KOPT-K1 (cell line): ENCODE measurements around the gene OPN1LW.
"Not testable (repeated sequence)": the region's sequence is repeated elsewhere in the genome, so short reads cannot be mapped to it uniquely, and the experiment has no call there.

Experiments used
- H3K27ac ChIP-seq: fragments of 200-600 bp; sonication (generic); 2 replicates; pipeline ENCODE4 v1.5.1; 2016; ENCODE audit warnings: antibody characterized with exemption, mild to moderate bottlenecking, low read depth, low read length; ENCODE audit not compliant: poor library complexity, severe bottlenecking
- H3K36me3 ChIP-seq: fragments of 200-600 bp; sonication (generic); 2 replicates; pipeline ENCODE4 v1.5.1; 2017; ENCODE audit warnings: antibody characterized with exemption, mild to moderate bottlenecking, low read length, moderate library complexity; ENCODE audit not compliant: insufficient read depth
- H3K9me3 ChIP-seq: fragments of 200-600 bp; sonication (generic); 2 replicates; pipeline ENCODE4 v1.5.1; 2017; ENCODE audit warnings: antibody characterized with exemption, low read length, mild to moderate bottlenecking; ENCODE audit not compliant: insufficient read depth, poor library complexity, severe bottlenecking

OPN1LW gene

DNA sequence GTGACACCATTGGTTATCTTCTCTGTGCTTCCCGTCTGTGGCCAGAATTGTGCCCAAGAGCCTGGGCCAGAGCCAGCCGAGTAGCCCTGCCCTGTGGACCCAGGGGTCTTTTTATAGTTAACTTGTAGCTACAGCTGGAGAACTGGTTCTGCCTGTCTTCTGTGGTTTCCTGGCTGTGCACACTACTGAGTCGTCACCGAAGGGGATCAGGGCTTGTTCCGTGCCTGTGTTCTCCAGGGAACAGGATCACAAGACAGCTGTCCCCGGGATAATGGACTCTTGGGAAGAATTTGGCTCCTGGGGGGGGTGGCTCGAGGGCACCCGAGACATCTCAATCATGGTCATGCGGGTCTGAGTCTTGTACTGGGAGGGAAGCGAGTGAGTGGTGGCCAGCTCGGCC, 22.1 kb upstream of the OPN1LW start:
- H3K27ac ChIP-seq = no peak overlapping the region
- no peaks in the 10 kb centered on the region for H3K36me3 ChIP-seq
- no peaks in the 10 kb centered on the region for H3K9me3 ChIP-seq

DNA sequence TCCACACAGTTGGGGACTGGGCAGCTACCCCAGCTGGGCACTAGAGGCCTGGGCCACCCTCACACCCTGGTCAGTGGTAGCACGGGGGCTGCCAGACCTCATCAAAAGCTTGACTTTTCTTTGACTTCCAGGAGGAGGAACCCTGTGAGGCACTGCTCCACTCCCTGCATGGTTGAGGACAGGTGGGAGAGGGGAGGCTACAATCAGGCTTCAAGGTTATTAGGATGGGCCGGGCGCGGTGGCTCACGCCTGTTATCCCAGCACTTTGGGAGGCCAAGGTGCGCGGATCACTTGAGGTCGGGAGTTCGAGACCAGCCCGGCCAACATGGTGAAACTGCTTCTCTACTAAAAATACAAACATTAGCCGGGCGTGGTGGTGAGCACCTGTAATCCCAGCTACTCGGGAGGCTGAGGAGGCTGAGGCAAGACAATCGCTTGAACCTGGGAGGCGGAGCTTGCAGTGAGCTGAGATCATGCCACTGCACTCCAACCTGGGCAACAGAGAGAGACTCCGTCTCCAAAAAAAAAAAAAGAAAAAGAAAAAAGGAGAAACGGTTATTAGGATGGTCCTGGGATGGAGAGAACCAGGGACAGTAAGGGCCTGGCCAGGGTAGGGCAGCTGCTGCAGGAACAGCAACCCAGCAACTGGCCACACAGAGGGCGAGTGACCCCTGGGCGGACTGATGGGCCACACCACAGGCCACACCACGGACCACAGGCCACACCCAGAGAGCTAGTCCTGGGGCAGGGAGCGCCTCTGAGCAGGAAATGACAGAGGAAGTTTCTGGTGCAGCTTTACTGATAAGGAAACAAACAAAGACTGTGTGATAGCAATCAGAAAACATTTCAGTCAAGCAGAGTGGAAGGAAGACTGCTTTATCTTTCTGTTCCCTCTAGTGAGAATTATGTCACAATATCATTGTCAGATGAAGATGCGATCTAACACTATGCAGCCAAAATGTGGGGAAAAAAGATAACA, 20.5 kb upstream of the OPN1LW start:
- Histone ChIP-seq H3K9me3 (no peaks in the 10 kb centered on the region), H3K27ac (peak overlapping the region; percentile 9)

DNA sequence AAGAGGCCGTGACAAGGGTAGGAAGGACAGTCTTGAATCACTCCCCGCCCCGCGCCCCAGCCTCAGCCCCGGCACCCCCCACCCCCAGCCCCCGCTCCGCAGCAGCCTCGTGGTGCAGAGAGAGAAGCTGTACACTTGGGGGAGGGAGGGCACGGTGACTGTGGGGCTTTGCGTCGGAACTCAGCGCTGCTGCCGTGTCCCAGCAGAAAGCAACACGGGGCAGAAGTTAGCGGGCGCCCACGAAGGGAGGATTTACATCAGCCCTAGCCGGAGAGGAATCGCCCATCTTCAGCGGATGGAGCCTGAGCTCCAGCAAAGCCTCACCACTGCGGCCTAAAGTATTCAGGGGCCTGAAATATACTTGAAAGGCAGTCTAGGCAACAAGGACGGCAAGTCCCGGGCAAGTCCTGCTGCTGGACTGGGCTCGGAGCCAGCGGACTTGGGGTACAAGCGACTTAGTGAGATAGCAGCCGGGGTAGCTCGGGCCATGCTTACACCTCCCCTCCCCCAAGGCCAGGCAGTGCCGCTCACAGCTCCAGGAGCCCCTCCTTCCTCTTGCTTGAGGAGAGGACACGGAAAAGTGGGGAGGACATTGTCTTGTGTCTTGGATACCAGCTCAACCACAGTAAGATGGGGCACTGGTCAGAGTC, 18.5 kb upstream of the OPN1LW start:
- H3K36me3 ChIP-seq = no peaks in the 10 kb centered on the region
- H3K27ac ChIP-seq = no peak overlapping the region
- no peaks in the 10 kb centered on the region for H3K9me3 ChIP-seq

More for the DNA sequence above, 20.5 kb upstream of the OPN1LW start:
- no peaks in the 10 kb centered on the region for H3K36me3 ChIP-seq

DNA sequence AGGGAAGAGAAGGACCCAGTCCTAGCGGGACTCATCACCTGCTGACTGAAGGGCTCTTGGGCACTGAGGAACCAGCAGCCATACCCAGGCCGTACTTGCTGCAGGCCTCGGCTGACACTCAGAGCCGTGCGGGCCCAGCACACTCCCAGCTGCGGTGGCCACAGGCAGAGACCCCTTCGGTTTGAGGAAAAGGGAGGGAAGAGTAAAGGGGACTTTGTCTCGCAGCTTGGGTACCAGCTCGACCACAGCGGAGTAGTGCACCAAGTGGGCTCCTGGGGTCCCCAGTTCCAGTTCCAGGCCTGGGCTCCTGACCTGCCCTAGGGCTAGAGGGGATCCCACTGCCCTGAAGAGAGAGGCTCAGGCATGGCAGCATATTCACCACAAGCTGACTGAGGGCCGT, 17.9 kb upstream of the OPN1LW start:
- no peaks in the 10 kb centered on the region for H3K36me3 ChIP-seq
- no peaks in the 10 kb centered on the region for H3K9me3 ChIP-seq
- H3K27ac ChIP-seq = no peak overlapping the region

DNA sequence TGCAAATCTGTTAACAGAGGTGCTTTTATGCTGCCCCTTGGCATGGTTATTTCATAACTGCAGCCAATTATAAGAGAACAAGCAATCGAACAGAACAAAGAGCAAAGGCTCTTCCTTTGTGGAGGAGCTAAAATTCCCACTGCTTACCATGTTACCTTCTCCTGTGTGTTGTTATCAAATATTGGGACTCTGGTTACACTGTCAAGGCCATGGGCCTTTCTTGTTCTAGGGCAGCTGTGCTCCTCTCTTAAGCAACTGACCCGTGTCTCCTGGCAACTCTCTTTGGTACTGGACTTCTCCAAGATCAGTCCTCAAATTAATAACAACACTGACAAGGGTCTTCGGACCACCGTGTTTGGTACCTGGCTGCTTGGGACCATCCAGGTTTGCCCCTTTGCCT, 12.1 kb upstream of the OPN1LW start:
- Histone ChIP-seq H3K27ac (no peak overlapping the region), H3K9me3 (no peaks in the 10 kb centered on the region), H3K36me3 (no peaks in the 10 kb centered on the region)

DNA sequence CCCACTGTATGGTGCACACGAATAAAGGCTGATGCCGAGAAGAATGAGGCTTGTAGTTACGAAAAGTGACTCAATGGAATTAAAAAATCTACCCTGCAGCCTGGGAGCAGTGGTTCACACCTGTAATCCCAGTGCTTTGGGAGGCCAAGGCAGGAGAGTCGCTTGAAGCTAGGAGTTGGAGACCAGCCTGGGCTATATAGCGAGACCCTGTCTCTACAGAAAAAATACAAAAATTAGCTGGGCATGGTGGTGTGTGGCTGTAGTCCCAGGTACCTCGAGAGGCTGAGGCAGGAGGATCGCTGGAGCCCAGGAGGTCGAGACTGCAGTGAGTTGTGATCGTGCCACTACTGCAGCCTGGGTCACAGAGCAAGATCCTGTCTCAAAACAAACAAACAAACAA, 11.7 kb upstream of the OPN1LW start:
- no peaks in the 10 kb centered on the region for H3K9me3 ChIP-seq
- no peak overlapping the region for H3K27ac ChIP-seq

DNA sequence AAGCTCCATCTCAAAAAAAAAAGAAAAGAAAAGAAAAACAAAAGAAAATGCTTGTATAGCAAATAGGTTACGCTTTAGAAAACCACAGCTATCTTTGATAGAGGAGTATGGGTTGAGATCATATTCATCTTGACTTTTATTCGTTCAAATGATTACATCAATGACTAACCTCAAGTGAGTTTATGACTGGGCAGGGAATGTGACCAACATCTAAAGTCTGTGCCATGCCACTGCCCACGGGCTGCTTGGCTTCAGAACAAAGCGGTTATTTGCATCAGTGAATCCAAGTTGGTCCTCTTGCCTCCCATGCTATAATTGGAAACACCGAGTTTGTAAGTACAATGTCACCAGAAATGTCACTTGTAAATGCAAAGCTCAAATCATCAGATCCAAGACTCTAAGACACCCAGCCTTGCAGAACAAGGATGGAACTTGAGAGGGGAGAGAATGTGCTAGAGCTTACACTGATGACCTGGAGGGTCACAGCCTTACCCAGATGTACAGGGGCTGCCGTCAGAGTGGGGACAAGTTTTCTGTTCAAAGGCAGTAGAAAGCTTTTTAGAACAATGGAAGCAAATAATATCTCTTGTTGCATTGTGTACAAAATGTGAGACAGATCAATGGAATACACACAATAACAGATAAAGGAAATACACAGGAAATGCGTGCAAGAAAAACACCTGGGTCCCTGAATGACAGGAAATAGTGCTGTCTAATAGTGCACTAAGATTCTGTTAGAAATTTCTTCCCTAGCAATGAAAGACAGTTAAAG, 8.4 kb upstream of the OPN1LW start:
- H3K36me3 ChIP-seq = no peaks in the 10 kb centered on the region
- peak overlapping the region; percentile 68 for H3K27ac ChIP-seq
- H3K9me3 ChIP-seq = no peaks in the 10 kb centered on the region

More for the DNA sequence above, 11.7 kb upstream of the OPN1LW start:
- no peaks in the 10 kb centered on the region for H3K36me3 ChIP-seq

DNA sequence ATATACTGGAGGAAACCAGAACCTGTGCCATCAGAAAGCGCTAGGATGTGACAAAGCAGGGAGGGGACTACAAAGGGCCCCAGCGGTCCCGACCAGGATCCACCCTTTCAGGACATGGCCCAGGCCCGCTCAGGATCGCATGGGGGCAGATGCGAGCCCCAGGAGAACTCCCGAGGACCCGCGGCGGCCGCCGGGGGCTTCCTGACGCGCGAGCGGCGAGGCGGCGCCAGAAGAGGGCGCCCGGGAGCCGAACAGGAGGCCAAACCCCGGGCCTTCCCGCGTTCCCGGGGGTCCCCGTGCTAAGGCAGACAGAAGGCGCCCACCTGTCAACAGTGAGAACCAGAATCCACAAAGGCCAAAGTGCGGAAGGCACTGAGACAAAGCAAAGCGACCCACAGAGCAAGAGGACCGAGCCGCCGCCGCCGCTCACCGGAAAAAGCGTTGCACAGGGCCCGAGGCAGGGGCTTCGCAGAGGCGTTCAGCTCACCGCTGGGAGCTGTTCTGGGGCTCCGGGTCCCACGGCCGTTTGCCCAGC, 7.3 kb upstream of the OPN1LW start:
- Histone ChIP-seq H3K9me3 (no peaks in the 10 kb centered on the region), H3K36me3 (no peaks in the 10 kb centered on the region), H3K27ac (peak overlapping the region; percentile 68)

DNA sequence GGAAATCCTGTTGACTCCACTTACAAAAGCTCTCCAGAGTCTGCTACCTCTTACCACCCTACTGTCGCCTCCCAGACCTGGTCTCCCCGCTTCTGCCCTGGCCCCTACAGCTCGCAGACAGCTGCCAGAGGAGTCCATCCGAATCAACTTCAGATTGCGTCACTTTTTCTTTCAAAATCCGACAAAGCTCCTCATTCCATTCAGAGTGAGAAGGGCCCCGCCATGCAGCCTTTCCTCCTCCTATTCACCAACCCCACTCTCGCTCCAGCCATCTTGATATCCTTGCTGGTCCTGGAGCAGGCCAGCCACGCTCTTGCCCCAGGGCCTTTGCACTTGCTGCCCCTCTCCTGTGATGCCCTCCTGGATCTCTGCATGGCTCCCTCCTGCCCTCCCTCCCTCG, 5.2 kb upstream of the OPN1LW start:
- H3K36me3 ChIP-seq = no peaks in the 10 kb centered on the region
- no peaks in the 10 kb centered on the region for H3K9me3 ChIP-seq
- no peak overlapping the region for H3K27ac ChIP-seq

DNA sequence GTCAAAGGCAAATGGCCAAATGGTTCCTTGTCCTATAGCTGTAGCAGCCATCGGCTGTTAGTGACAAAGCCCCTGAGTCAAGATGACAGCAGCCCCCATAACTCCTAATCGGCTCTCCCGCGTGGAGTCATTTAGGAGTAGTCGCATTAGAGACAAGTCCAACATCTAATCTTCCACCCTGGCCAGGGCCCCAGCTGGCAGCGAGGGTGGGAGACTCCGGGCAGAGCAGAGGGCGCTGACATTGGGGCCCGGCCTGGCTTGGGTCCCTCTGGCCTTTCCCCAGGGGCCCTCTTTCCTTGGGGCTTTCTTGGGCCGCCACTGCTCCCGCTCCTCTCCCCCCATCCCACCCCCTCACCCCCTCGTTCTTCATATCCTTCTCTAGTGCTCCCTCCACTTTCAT, 3.8 kb upstream of the OPN1LW start:
- no peak overlapping the region for H3K27ac ChIP-seq

DNA sequence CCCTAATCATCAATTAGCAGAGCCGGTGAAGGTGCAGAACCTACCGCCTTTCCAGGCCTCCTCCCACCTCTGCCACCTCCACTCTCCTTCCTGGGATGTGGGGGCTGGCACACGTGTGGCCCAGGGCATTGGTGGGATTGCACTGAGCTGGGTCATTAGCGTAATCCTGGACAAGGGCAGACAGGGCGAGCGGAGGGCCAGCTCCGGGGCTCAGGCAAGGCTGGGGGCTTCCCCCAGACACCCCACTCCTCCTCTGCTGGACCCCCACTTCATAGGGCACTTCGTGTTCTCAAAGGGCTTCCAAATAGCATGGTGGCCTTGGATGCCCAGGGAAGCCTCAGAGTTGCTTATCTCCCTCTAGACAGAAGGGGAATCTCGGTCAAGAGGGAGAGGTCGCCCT, 3.3 kb upstream of the OPN1LW start:
- no peaks in the 10 kb centered on the region for H3K36me3 ChIP-seq
- H3K27ac ChIP-seq = no peak overlapping the region
- no peaks in the 10 kb centered on the region for H3K9me3 ChIP-seq

More for the DNA sequence above, 3.8 kb upstream of the OPN1LW start:
- Histone ChIP-seq H3K36me3 (no peaks in the 10 kb centered on the region), H3K9me3 (no peaks in the 10 kb centered on the region)

DNA sequence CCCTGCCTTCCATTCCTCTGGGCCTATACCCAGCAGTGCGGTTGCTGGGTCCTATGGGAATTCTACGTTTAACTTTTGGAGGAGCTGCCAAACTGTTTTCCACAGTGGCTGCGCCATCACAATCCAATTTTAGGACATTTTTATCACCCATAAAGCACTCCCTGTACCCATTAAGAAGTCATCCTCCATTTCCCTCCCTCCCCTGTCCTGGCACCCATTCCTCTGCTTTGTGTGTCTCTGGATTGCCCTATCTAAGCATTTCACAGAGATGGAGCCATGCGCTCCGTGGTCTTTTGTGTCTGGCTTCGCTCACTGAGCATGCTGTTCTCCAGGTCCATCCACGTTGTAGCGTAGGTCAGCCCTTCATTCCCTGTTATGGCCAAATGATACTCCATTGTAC, 1.7 kb upstream of the OPN1LW start:
- Histone ChIP-seq H3K27ac (no peak overlapping the region), H3K9me3 (no peaks in the 10 kb centered on the region), H3K36me3 (no peaks in the 10 kb centered on the region)

DNA sequence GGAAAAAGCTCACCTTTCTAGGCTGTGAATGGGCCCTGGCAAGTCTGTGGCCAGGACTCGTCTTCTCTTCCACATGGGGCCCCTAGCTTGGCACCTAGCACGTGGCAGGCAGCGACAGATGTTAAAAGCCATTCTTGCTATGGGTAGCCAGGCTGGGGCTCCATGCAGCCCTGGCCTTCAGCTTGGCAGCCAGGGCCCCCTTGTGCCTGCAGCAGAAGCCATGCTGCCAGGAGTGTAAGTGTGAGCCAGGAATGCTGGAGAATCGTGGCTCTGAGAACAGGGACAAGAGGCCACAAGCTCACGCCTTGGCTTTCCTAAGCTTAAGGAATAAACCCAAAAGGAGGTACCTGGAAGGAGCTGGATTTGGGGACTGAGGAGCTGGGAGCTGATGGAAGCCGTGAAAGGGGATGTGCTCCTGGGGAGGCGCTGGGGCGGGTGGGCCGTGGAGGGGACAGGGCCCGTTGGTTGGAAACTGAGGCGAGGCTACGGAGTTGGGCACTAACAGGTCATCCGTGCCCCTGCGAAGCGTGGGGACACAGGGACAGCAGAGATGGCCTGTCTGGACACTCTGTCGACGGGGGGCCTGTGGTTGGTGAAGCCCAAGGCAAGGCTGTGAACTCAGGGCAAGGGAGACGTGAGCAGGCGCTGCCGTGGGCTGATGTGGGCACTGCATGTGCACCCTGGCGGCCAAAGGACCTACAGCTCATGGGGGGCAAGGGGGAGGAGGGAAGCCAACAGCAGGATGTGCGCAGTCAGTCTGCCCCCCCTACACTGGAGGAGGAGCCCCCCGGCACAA, 895 bp upstream of the OPN1LW start:
- H3K27ac ChIP-seq = no peak overlapping the region
- no peaks in the 10 kb centered on the region for H3K36me3 ChIP-seq

DNA sequence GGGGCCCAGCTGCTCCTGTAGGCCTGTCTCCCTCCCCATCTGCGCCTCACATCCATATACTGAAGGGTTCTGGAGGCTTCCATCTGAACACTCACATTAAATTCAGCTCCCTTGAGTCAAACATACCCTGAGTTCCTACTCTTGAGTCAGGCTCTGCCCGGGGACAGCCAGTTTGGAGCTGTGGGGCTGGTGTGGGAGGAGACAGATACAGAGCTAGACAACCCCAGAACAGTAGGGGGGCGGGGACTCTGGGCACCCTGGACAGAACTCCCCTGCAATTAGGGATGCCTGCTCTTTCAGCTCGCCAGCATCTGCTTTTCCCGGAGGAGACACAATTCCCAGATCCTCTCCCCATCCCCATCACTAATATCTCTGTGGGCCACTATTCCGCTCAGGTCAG, 7.0 kb downstream of the OPN1LW start:
- not testable (repeated sequence) for H3K36me3 ChIP-seq, H3K9me3 ChIP-seq, H3K27ac ChIP-seq

More for the DNA sequence above, 895 bp upstream of the OPN1LW start:
- H3K9me3 ChIP-seq = no peaks in the 10 kb centered on the region
